ENCODE results near the gene KCNJ10.

- no peak for TF ChIP-seq E2F4 (CRISPR knock-in tag; IDR thresholded peaks at IDR 0.05; ENCODE audit: borderline replicate concordance, low read depth)
- no peak for TF ChIP-seq ESRRA (CRISPR knock-in tag; IDR thresholded peaks at IDR 0.05; ENCODE audit: borderline replicate concordance)
- no peak for TF ChIP-seq AFF4 (CRISPR knock-in tag; IDR thresholded peaks at IDR 0.05; ENCODE audit: borderline replicate concordance)
- no peak for TF ChIP-seq USF1 (CRISPR knock-in tag; IDR thresholded peaks at IDR 0.05)
- TF ChIP-seq PRDM15 (CRISPR knock-in tag; IDR thresholded peaks at IDR 0.05) = no peak
- no peak for TF ChIP-seq IRF2 (CRISPR knock-in tag; IDR thresholded peaks at IDR 0.05; ENCODE audit: borderline replicate concordance, low read depth)
- no peak for TF ChIP-seq TEAD4 (CRISPR knock-in tag; IDR thresholded peaks at IDR 0.05)
- no peak for TF ChIP-seq ARID4B (CRISPR knock-in tag; IDR thresholded peaks at IDR 0.05; ENCODE audit: borderline replicate concordance)
- peak; percentile 71 for TF ChIP-seq CTCF (IDR thresholded peaks at IDR 0.05)
- no peak for TF ChIP-seq ATF2 (CRISPR knock-in tag; IDR thresholded peaks at IDR 0.05; ENCODE audit: borderline replicate concordance, low read depth)
- TF ChIP-seq E2F1 (CRISPR knock-in tag; IDR thresholded peaks at IDR 0.05) = no peak
- TF ChIP-seq RELA (CRISPR knock-in tag; IDR thresholded peaks at IDR 0.05; ENCODE audit: borderline replicate concordance) = no peak
Measured at GRCh38 chr1:160007577-160008200, 62.3 kb downstream of the KCNJ10 start.

Data from WTC11 (cell line).